NOMO-1 treated with dmso at 0.1 percent for 144 hours (cell line): ENCODE results near the gene VGF.
"Not testable (repeated sequence)": the region's sequence is repeated elsewhere in the genome, so short reads cannot be mapped to it uniquely, and the experiment has no call there.

ENCODE experiments used
- DNase-seq: peaks from one replicate; lab custom pipeline; 2025; ENCODE audit not compliant: unreplicated experiment; lab: John Stamatoyannopoulos, UW

Gene VGF

DNA sequence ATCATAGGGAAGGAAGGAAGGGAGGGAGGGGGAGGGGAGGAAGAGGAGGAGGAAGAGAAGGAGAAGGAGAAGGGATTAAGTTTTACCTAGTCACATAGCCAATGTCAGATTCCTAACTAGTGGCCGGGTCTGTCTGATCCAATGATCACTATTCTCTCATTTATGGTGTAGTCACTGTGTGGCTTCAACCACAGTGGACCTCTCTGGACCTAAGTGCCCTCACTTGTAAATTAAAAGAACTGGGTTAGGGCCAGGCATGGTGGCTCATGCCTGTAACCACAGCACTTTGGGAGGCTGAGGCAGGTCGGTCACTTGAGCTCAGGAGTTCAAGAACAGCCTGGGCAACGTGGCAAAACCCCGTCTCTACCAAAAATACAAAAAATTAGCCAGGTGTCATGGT is 45.1 kb downstream of the VGF start:
- DNase-seq: no peak

DNA sequence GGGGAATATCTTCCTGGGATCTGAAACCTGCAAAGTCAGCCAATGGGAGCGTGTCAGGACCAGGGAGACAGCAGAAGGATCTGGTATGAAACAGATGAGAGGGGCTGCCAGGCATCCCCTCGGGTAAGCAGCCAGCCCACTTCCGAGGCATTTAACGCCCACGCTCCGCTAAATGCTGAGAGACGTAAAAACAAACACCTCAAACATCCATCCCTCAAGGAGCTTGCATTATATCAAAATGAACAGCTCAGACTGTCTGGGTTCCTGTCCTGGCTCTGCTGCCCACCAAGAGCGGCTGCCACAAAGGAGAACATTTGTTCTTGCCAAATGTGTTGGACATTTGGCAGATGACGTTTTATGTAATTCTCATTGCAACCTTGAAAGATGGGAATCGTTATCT is 45.5 kb downstream of the VGF start:
- no peak for DNase-seq

DNA sequence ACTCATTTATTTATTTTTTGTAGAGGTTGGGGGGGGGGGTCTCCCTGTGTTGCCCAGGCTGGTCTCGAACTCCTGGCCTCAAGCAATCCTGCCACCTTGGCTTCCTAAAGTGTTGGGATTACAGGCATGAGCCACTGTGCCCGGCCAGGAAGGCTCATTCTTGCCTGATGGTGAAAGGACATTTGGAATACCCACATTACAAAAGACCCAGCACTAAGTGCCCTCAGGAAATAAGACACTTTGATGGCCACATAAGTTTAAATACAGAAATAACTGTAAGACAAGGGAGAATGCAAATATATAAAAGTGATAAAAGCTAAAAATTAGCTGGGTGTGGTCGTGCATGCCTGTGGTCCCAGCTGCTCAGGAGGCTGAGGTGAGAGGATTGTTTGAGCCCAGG is 46.5 kb downstream of the VGF start:
- no peak for DNase-seq

DNA sequence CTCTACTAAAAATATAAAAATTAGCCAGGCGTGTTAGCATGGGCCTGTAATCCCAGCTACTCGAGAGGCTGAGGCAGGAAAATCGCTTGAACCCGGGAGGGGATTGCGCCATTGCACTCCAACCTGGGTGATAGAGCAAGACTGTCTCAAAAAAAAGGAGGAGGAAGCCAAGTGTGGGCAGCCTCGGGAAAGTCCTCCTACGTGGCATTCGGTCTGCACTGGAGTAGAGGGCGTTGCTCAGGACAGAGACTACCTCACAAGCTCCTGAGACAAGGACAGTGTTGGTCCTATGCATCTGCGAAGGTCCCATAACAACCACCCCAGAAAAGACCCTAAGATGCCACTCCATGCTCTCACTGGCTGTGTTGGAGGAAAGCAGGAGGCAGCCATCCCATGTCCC is 48.5 kb downstream of the VGF start:
- no peak for DNase-seq

DNA sequence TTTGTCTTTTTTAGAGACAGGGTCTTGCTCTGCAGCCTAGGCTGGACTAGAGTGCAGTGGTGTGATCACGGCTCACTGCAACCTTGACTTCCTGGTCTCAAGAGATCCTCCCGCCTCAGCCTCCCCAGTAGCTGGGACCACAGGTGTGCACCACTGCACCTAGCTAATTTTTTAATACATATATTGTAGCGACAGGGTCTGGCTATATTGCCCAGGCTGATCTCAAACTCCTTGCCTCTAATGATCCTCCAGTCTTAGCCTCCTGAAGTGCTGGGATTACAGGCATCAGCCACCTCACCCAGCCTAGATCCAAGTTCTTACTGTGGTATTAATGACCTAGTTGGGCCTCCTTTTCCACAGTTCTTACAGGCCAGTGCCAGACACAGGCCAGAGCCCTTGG is 50.2 kb downstream of the VGF start:
- no peak for DNase-seq

DNA sequence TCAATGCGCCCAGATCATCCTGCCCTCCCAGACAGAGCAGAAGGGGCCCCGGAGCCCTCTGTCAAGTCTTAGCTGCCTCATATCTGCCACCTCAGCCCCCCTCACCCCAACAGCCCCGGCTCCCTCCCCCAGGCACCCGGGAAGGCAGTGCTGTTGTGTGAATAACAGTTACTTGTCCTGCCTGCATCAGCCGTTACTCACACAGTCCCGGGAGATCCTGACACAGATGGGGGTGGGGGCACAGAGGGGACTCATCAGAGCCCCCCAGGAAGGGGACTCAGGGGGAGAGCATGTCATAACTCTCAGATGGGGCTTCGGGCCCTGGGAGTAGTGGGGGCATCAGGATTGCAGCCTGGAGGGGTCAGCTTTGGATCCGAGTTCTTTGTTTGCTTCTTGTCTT is 50.9 kb downstream of the VGF start:
- DNase-seq: no peak

DNA sequence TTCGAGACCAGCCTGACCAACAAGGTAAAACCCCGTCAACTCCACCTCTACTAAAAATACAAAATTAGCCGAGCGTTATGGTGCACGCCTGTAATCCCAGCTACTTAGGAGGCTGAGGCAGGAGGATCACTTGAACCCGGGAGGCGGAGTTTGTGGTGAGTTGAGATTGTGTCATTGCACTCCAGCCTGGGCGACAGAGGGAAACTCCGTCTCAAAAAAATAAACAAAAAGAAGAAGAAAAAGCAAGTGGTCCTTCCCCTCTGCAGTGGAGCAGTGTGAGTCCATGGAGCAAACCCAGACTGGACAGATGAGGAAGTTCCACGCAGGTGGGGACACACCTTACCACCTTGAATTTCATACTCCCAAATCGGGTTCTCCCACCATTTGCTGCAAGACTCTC is 51.5 kb downstream of the VGF start:
- DNase-seq: no peak

DNA sequence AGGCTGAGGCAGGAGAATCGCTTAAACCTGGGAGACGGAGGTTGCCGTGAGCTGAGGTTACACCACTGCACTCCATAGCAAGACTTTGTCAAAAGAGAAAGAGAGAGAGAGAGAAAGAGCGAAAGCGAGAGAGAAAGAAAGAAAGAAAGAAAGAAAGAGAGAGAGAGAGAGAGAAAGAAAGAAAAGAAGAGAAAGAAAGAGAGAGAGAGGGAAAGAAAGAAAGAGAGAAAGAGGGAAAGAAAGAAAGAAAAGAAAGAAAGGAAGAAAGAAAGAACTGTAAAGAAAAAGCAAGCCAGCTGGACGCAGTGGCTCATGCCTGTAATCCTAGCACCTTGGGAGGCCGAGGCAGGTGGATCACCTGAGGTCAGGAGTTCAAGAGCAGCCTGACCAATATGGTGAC is 52.2 kb downstream of the VGF start:
- not testable (repeated sequence) for DNase-seq
